H7 (cell line): ENCODE data around the gene CEP85. TPM values are rescaled to one million over a fixed set of nuclear protein-coding genes. Genes with fewer than 3 reads are reported as not detected.

ENCODE experiments used
- DNase-seq: peaks from one replicate; pipeline ENCODE4 v3.0.0; 2012
- H3K27me3 ChIP-seq: 2 replicates; pipeline ENCODE4 v1.6.0; 2011; ENCODE audit warnings: mild to moderate bottlenecking, low read length; ENCODE audit not compliant: control insufficient read depth, insufficient read depth
- H3K36me3 ChIP-seq: replicated peaks from 2 replicates; pipeline ENCODE4 v1.5.1; 2011; ENCODE audit warnings: low read length; ENCODE audit not compliant: control insufficient read depth, insufficient read depth
- H3K4me3 ChIP-seq: 2 replicates; pipeline ENCODE4 v1.5.1; 2011; ENCODE audit warnings: low read depth, mild to moderate bottlenecking, control low read depth, low read length, moderate library complexity; ENCODE audit not compliant: insufficient read depth
- total RNA-seq: library from RNA; depleted of rRNA; stranded (reverse); fragments of >200 nt; shearing (Covaris generic); gene quantifications from 2 replicates; pipeline ENCODE4 v1.2.3, GENCODE V29; 2014; rRNA removed

The CEP85 gene
- total RNA-seq, 1 experiment from 2014 or later = 60.1 TPM

DNA sequence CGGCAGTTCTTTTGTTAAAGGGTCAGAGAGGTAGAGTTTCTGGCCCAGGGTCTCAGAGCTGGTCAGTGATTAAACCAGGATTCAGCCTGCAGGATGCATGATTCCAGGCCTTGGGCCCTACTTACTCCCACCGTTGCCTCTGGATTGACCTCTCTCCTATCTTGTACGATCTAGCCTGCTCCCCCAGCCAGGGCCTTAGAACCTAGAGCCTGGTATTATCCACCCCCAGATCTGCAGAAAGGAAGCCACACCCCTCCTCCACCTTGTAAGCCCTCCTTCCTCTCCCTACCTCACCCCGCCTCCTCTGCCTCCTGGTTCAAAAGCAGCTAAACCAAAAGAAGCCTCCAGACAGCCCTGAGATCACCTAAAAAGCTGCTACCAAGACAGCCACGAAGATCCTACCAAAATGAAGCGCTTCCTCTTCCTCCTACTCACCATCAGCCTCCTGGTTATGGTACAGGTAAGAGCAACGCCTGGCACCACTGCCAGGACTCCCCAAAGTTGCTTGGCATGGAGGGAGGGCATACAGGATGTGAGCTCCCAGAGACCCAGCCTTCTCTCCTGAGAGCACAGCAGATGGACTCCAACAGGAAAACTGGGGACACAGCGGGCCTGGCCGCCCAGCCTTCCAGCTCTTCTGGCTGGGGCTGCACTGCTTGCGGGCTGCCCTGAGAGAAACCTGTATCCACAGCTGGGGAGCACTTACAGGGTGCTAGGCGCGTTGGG is 83.8 kb downstream of the CEP85 start, which contains the start of gene CD52:
CD52 (plus strand) TSS at position 347 of the 726 bp plus-strand sequence; CDS start at position 407, 60 bp downstream.
- Histone ChIP-seq H3K27me3 (no peaks in the 10 kb centered on the region), H3K36me3 (peaks cover 9% of the 10 kb centered on the region), H3K4me3 (no peak within 1 kb of the TSS)
- DNase-seq = peak; percentile 86

DNA sequence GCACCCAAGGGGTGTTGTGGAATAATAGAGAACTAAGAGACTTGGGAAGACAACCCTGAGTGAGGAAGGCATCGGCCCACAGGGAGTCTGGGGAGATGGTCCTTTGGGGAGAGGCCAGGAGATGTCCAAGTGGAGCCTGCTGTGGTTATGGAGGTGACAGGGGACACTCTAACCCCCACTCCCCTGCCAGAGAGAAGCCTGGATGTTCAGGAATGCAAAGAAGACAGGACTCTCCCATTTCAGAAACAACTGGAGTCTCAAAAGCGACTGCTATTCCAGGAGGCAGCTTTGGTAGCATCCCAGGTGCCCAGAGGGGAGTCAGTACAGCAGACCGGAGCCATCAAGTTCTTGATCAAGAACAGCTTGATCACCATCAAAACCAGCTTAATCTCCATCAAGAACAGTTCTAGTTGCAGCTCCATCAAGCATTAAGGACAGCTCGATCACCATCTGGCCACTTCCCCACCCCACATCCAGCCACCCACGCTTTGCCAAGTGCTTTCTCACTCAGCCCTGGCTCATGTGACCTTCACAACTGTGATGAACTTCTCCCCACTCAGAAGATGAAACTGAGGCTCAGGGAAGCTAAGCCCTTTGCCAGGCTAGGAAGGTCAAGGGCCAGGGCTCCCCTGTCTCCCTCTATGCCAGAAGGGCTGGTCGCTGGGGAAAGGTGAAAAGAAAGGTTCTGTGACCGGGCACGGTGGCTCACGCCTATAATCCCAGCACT is 84.5 kb downstream of the CEP85 start:
- H3K36me3 ChIP-seq = peaks cover 9% of the 10 kb centered on the region
- H3K4me3 ChIP-seq = no peak overlapping the region
- peak; percentile 33 for DNase-seq
- H3K27me3 ChIP-seq = no peaks in the 10 kb centered on the region

GRCh38 chr1:26320896-26321295 is 86.9 kb downstream of the CEP85 start:
- DNase-seq = no peak
- H3K4me3 ChIP-seq = no peak overlapping the region
- no peaks in the 10 kb centered on the region for H3K27me3 ChIP-seq
- peaks cover 20% of the 10 kb centered on the region for H3K36me3 ChIP-seq

GRCh38 chr1:26321315-26322041 is 87.5 kb downstream of the CEP85 start:
- H3K36me3 ChIP-seq = peaks cover 20% of the 10 kb centered on the region
- DNase-seq = peak; percentile 95
- no peaks in the 10 kb centered on the region for H3K27me3 ChIP-seq
- H3K4me3 ChIP-seq = no peak overlapping the region

- Histone ChIP-seq H3K4me3 (no peak overlapping the region), H3K27me3 (no peaks in the 10 kb centered on the region), H3K36me3 (peaks cover 20% of the 10 kb centered on the region)
- DNase-seq = peak; percentile 61
Observed at GRCh38 chr1:26322042-26322331, 88.0 kb downstream of the CEP85 start.

GRCh38 chr1:26323382-26323781 is 89.4 kb downstream of the CEP85 start:
- Histone ChIP-seq H3K4me3 (no peak overlapping the region), H3K27me3 (no peaks in the 10 kb centered on the region), H3K36me3 (peaks cover 20% of the 10 kb centered on the region)
- no peak for DNase-seq

- Histone ChIP-seq H3K27me3 (no peaks in the 10 kb centered on the region), H3K4me3 (no peak overlapping the region), H3K36me3 (peaks cover 20% of the 10 kb centered on the region)
- no peak for DNase-seq
Observed at GRCh38 chr1:26324550-26324949, 90.5 kb downstream of the CEP85 start.

DNA sequence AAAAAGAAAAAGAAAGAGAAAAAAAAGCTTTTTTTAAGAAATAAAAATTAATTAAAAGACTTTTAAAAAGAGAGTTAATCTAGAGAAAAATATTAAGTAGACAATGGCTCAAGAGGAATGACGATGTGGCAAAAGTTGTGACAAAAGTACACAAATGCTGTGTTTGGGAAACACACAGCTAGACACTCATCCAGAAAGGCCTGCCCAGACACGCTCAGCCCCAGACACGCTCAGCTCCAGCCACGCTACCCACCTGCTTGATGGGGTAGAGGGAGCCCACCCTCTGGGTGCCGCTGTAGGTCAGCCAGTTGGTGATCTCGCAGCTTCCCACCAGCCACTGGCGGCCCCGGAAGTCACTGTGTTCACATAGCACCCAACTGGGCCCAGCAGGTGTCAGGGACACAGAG is 94.0 kb downstream of the CEP85 start:
- H3K27me3 ChIP-seq = no peaks in the 10 kb centered on the region
- H3K36me3 ChIP-seq = peaks cover 11% of the 10 kb centered on the region
- DNase-seq = no peak
- H3K4me3 ChIP-seq = no peak overlapping the region

Other genes starting within 250 kb of the CEP85 start
- 11.1 and 13.0 TPM in 2 replicates for gene PAFAH2, start 236.1 kb upstream of the CEP85 start, total RNA-seq
- gene EXTL1, start 212.4 kb upstream of the CEP85 start, total RNA-seq = 0.38 and 1.1 TPM in 2 replicates
- gene SLC30A2, start 188.1 kb upstream of the CEP85 start, total RNA-seq = 0.17 TPM in 1 of 2 replicates, not detected in the other
- 0.07 and 0.11 TPM in 2 replicates for gene TRIM63, start 166.6 kb upstream of the CEP85 start, total RNA-seq
- 5.9 and 6.0 TPM in 2 replicates for gene PDIK1L, start 122.4 kb upstream of the CEP85 start, total RNA-seq
- 1.00 and 2.7 TPM in 2 replicates for gene FAM110D, start 75.1 kb upstream of the CEP85 start, total RNA-seq
- gene C1orf232, start 65.2 kb upstream of the CEP85 start, total RNA-seq = not detected in 2 replicates
- 32.8 and 59.0 TPM in 2 replicates for gene ZNF593, start 64.3 kb upstream of the CEP85 start, total RNA-seq
- 0.22 TPM in 1 of 2 replicates, not detected in the other for gene ZNF593OS, start 62.4 kb upstream of the CEP85 start, total RNA-seq
- 21.7 and 23.1 TPM in 2 replicates for gene CNKSR1, start 56.7 kb upstream of the CEP85 start, total RNA-seq
- gene CATSPER4, start 43.6 kb upstream of the CEP85 start, total RNA-seq = 0.10 and 0.33 TPM in 2 replicates
- 40.8 and 56.7 TPM in 2 replicates for gene SH3BGRL3, start 45.9 kb downstream of the CEP85 start, total RNA-seq
- 13.4 and 14.6 TPM in 2 replicates for gene UBXN11, start 72.4 kb downstream of the CEP85 start, total RNA-seq
- 5.1 and 8.3 TPM in 2 replicates for gene CD52, start 83.8 kb downstream of the CEP85 start, total RNA-seq
- gene CRYBG2, start 119.9 kb downstream of the CEP85 start, total RNA-seq = 7.9 and 8.7 TPM in 2 replicates
- not detected in 2 replicates for gene ZNF683, start 138.6 kb downstream of the CEP85 start, total RNA-seq
- gene LIN28A, start 176.6 kb downstream of the CEP85 start, total RNA-seq = 863 and 868 TPM in 2 replicates
- gene DHDDS, start 198.1 kb downstream of the CEP85 start, total RNA-seq = 52.9 and 60.0 TPM in 2 replicates
- gene HMGN2, start 238.2 kb downstream of the CEP85 start, total RNA-seq = 488 and 543 TPM in 2 replicates